GM10248 (cell line): Measurements from ENCODE around the gene JPT2.

ENCODE experiments used
- CTCF ChIA-PET: fragments of 300-600 bp; sonication (Branson Sonifier 250); formaldehyde crosslinking; extraction: SDS; loops from one replicate; lab custom pipeline; 2021; ENCODE audit warnings: antibody characterized with exemption; lab: Yijun Ruan, JAX
- POLR2A ChIA-PET: fragments of 350-650 bp; sonication (Branson Sonifier 250); formaldehyde crosslinking; extraction: SDS; loops from one replicate; lab custom pipeline; 2020; ENCODE audit warnings: antibody characterized with exemption; lab: Yijun Ruan, JAX
- DNase-seq: peaks from one replicate; pipeline ENCODE4 v3.0.0; 2012; ENCODE audit errors: extremely low spot score
- CTCF ChIP-seq: IDR thresholded peaks from 2 replicates; pipeline ENCODE4 v1.5.1; 2012; ENCODE audit warnings: mild to moderate bottlenecking, low read depth; ENCODE audit errors: extremely low read depth, missing control alignments, control extremely low read depth

JPT2 gene

GRCh38 chr16:1721372-1721771, 43.3 kb downstream of the JPT2 start:
- ChIA-PET POLR2A (interaction anchor here (0.6 to 0.7 kb wide), 2 partner anchors 16 to 102 kb away, joined by 3 to 5 read pairs; no protein-coding TSS in a partner anchor), CTCF (no interaction called here)
- DNase-seq = no peak
- TF ChIP-seq CTCF = no peak

- TF ChIP-seq CTCF = peak; percentile 71
- POLR2A ChIA-PET = no interaction called here
- CTCF ChIA-PET = interaction anchor here (0.6 to 3.4 kb wide), 16 partner anchors 21 to 360 kb away, joined by 3 to 14 read pairs (median 4); partner anchors contain the start of genes JPT2 and UQCC4
- DNase-seq = peak; percentile 64
These were observed 45.5 kb downstream of the JPT2 start for GRCh38 chr16:1723450-1724147.

- TF ChIP-seq CTCF = no peak
- CTCF ChIA-PET = interaction anchor here (1.4 to 3.4 kb wide), 4 partner anchors 26 to 361 kb away, joined by 5 to 14 read pairs (median 5); partner anchors contain the start of gene JPT2
- no peak for DNase-seq
- POLR2A ChIA-PET = interaction anchor here (0.6 kb wide), 1 partner anchor 408 kb away, joined by 3 read pairs; no protein-coding TSS in a partner anchor
These were observed 46.4 kb downstream of the JPT2 start for GRCh38 chr16:1724491-1724890.

- no peak for TF ChIP-seq CTCF
- no peak for DNase-seq
- ChIA-PET POLR2A (no interaction called here), CTCF (no interaction called here)
These were observed 48.8 kb downstream of the JPT2 start for GRCh38 chr16:1726661-1727502.

GRCh38 chr16:1727651-1728624, 49.9 kb downstream of the JPT2 start:
- ChIA-PET POLR2A (no interaction called here), CTCF (no interaction called here)
- no peak for DNase-seq
- no peak for TF ChIP-seq CTCF

- no peak for TF ChIP-seq CTCF
- CTCF ChIA-PET = no interaction called here
- DNase-seq = no peak
- POLR2A ChIA-PET = no interaction called here
These were observed 50.9 kb downstream of the JPT2 start for GRCh38 chr16:1729026-1729425.
